ENCODE data around the gene GPBP1L1.

GPBP1L1 gene

DNA sequence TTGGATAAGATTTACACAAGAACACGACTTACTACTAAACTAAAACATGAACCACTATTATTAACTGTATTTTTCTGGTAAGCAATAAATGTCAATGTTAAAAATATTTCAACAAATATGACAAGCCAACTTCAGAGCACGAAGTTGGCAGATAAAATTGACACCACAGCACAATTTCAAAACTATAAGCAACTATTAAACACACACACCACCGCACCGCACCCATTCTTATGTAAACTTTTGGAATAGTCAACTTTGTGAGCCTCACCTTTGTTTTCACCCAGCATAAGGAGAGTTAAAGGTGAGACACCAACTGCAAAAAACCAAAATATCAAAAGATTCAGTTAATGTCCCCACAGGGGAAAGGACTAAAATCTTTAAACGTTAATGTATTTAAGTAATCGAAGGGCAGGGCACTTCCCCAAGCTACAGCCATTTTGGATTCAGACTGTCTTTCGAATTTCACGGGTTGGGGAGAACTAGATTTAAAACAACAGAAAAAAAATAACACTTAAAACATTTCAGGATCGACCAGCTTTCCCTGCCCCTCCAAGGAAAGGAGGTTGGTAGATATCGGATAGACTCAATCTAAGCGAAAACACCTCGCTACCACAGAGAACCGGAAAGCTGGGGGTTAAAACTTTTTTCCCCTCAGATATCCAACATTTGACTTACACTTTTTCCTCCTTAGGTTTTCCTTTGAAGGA lies 872 bp downstream of the GPBP1L1 start:
- H3K27me3 ChIP-seq (replicated peaks; ENCODE audit: control insufficient read depth, insufficient read depth, low read length): no peaks in the 10 kb centered on the region
- H3K36me3 ChIP-seq (ENCODE audit: control insufficient read depth, insufficient read depth, low read length): no peaks in the 10 kb centered on the region
- H3K4me3 ChIP-seq (replicated peaks; ENCODE audit: low read depth, low read length): peak overlapping the region; percentile 84
- TF ChIP-seq, protein P1, sequence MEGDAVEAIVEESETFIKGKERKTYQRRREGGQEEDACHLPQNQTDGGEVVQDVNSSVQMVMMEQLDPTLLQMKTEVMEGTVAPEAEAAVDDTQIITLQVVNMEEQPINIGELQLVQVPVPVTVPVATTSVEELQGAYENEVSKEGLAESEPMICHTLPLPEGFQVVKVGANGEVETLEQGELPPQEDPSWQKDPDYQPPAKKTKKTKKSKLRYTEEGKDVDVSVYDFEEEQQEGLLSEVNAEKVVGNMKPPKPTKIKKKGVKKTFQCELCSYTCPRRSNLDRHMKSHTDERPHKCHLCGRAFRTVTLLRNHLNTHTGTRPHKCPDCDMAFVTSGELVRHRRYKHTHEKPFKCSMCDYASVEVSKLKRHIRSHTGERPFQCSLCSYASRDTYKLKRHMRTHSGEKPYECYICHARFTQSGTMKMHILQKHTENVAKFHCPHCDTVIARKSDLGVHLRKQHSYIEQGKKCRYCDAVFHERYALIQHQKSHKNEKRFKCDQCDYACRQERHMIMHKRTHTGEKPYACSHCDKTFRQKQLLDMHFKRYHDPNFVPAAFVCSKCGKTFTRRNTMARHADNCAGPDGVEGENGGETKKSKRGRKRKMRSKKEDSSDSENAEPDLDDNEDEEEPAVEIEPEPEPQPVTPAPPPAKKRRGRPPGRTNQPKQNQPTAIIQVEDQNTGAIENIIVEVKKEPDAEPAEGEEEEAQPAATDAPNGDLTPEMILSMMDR (IDR thresholded peaks at IDR 0.05; ENCODE audit: insufficient read depth, low read length, poor library complexity, severe bottlenecking): no peak
- DNase-seq (ENCODE audit: extremely low read depth, insufficient read length): peak; percentile 11

DNA sequence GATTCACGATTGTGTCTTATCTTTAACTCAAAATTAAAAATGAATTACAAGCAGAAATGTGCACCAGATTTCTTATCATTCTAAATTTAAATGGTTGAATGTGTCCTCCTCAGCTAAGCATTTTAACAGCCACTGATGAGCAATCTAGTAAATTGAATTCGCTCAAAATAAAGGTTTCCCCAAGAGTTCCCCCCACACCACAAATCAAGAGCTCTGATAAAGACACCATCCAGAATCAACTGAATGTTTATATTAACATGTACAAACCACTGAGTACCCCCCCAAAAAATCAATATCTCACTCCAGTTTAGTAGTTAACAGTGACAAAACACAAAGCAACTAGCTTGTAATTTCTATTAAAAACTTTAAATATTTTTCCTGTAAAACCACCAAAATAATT lies 1.9 kb downstream of the GPBP1L1 start:
- Histone ChIP-seq H3K27me3 (replicated peaks; ENCODE audit: control insufficient read depth, insufficient read depth, low read length) (no peaks in the 10 kb centered on the region), H3K4me3 (replicated peaks; ENCODE audit: low read depth, low read length) (peak overlapping the region; percentile 84; the same call in 1 of the 2 replicates), H3K36me3 (ENCODE audit: control insufficient read depth, insufficient read depth, low read length) (no peaks in the 10 kb centered on the region)
- TF ChIP-seq, protein P1 (IDR thresholded peaks at IDR 0.05; ENCODE audit: insufficient read depth, low read length, poor library complexity, severe bottlenecking): no peak
- no peak for DNase-seq (ENCODE audit: extremely low read depth, insufficient read length)

DNA sequence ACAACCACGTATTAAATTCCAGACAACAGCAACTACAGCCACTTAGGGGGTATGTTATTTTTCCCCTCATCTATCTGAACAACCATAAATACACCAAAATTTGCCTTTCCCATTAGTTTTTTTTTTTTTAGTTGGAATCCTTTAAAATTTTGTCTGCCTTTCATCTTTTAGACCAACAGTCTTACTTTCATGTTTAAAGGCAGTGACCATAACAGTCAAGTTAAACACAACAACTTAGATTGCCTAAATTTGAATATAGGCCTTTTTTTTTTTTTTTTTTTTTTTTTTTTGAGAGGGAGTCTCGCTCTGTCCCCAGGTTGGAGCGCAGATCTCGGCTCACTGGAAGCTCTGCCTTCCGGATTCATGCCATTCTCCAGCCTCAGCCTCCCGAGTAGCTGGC lies 3.4 kb downstream of the GPBP1L1 start:
- no peak for DNase-seq (ENCODE audit: extremely low read depth, insufficient read length)
- H3K27me3 ChIP-seq (replicated peaks; ENCODE audit: control insufficient read depth, insufficient read depth, low read length): no peaks in the 10 kb centered on the region
- H3K36me3 ChIP-seq (ENCODE audit: control insufficient read depth, insufficient read depth, low read length): no peaks in the 10 kb centered on the region
- TF ChIP-seq, protein P1 (IDR thresholded peaks at IDR 0.05; ENCODE audit: insufficient read depth, low read length, poor library complexity, severe bottlenecking): no peak
- no peak overlapping the region for H3K4me3 ChIP-seq (replicated peaks; ENCODE audit: low read depth, low read length)

DNA sequence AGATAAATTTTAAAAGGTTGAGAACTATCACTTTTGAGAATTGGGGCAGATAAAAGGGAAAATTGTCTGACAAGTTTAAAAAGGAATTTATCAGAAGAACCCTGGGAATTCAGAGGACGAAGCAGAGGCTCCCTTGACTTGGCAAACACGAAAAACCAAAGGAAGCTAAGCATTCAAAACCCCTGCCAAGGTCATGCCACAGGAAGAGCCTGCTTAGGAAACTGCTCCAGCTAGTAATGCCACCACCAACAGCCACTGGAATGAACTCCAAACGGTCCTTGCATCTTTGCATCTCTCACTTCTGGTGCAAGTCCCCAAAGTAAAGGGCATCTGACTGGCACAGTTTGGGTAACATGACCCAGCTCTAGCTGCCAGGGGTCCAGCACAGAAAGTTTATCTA lies 7.2 kb downstream of the GPBP1L1 start:
- no peak for DNase-seq (ENCODE audit: extremely low read depth, insufficient read length)
- TF ChIP-seq, protein P1 (IDR thresholded peaks at IDR 0.05; ENCODE audit: insufficient read depth, low read length, poor library complexity, severe bottlenecking): no peak
- H3K4me3 ChIP-seq (replicated peaks; ENCODE audit: low read depth, low read length): no peak overlapping the region
- H3K36me3 ChIP-seq (ENCODE audit: control insufficient read depth, insufficient read depth, low read length): peaks cover 2% of the 10 kb centered on the region; the same call in 1 of the 2 replicates
- no peaks in the 10 kb centered on the region for H3K27me3 ChIP-seq (replicated peaks; ENCODE audit: control insufficient read depth, insufficient read depth, low read length)

DNA sequence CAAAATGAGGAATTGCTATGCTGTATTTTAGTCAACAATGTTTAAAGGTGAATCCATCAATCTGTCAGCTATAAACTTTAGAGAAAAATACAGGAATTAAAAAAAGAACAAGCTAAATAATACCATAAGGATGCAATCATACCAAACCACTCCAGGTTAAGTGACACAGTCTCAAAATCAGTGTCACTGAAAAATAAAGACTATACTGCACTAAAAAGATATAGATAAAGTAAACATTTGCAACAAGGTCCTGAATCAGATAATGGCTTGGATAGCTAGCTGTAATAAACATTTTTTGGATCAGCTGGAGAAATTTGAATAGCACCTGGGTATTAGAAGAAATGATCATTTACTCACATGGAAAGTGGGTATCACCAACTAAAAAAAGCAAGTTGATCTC lies 7.8 kb downstream of the GPBP1L1 start:
- TF ChIP-seq, protein P1 (IDR thresholded peaks at IDR 0.05; ENCODE audit: insufficient read depth, low read length, poor library complexity, severe bottlenecking): no peak
- Histone ChIP-seq H3K27me3 (replicated peaks; ENCODE audit: control insufficient read depth, insufficient read depth, low read length) (no peaks in the 10 kb centered on the region), H3K36me3 (ENCODE audit: control insufficient read depth, insufficient read depth, low read length) (peaks cover 2% of the 10 kb centered on the region; the same call in 1 of the 2 replicates), H3K4me3 (replicated peaks; ENCODE audit: low read depth, low read length) (no peak overlapping the region)
- DNase-seq (ENCODE audit: extremely low read depth, insufficient read length): no peak
